ENCODE results near the gene PFDN1. TPM values are rescaled to one million over a fixed set of nuclear protein-coding genes. Genes with fewer than 3 reads are reported as not detected.

Gene PFDN1
- total RNA-seq, 1 experiment from 2014 or later: 86.1 TPM

DNA sequence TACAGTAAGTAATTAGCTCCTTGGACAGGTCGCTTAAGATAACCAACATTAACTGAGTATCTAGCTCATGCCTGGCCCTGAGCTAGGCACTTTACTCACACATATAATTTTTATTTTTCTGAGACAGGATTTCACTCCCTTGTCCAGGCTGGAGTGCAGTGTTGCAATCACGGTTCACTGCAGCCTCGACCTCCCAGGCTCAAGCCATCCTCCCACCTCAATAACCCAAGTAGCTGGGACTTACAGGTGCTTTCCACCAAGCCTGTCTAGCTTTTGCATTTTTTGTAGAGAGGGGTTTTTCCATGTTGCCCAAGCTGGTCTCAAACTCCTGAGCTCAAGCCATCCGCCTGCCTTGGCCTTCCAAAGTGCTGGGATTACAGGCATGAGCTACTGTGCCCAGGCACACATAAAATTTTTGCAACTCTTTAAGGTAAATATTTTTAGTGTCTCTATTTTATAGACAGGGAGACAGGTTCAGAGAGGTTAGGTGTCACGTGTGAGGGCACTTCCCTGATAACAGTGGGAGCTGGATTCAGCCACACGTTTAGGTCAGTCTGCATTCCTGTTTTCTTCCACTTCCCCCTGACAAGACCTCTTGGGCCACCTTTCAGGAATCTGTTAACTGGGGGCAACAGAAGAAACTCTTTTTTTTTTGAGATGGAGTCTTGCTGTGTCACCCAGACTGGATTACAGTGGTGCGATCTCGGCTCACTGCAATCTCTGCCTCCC lies 25.3 kb upstream of the PFDN1 start:
- DNase-seq (ENCODE audit: low read depth): no peak

DNA sequence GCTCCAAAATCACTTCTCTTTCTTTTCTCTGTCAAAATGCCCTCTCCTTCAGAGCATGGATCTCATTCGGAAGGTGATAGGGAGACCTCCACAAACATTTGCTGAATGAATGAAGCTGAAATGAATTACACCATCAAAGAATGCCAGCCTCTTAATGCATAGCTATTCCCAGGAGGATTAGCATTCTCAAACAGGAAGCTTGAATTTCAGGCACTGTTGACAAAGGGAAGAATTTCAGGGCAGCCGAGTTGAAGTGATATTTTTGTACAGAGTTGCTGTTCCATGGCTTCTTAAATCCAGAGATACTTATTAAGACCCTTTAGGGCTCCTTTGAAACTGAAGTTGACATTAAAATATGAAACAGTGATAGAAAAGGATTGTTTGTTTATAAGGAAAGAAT lies 24.7 kb upstream of the PFDN1 start:
- no peak for DNase-seq (ENCODE audit: low read depth)

DNA sequence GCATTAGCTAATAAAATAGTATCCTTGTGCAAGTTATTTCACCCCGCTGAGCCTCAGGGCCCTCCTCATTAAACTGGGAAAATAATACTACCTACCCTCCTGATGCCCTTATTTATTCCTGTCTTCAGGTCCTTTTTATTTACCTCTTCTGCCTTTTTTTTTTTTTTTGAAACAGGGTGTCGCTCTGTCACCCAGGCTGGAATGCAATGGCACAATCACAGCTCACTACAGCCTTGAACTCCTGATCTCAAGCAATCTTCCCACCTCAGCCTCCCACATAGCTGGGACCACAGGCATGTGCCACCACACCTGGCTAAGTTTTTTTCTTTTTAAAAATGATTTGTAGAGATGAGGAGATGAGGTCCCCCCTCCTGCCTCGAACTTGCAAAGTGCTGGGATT lies 22.6 kb upstream of the PFDN1 start:
- no peak for DNase-seq (ENCODE audit: low read depth)

DNA sequence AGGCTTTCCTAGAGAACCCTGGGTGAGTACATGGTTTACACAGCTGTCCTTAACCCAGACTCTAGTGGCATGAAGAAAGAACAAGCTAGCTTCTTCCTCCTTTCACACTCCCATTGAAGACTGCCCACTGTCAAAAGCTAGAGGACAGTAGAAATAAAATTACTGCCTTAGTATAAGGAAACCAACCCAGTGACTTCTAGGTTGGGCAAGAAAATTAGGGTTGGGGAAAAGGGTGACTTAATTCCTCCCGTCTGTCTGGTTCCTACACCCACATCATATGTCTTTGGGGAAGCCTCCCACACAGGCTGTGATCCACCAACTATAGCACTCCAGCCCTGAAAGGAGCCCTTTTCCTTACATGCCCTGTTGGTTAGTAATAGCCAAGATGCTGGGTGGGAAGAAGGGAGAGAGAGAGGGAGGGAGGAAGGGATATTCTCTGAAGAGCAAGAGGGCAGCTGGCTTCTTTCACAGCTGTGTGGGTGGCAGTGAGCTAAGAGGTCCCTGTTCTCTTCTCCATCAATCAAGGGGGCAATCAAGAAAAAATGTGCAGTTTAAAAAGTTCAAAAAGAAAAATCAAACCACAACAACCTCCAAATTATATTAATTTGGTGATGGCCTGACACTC lies 21.8 kb upstream of the PFDN1 start:
- DNase-seq (ENCODE audit: low read depth): peak; percentile 51

DNA sequence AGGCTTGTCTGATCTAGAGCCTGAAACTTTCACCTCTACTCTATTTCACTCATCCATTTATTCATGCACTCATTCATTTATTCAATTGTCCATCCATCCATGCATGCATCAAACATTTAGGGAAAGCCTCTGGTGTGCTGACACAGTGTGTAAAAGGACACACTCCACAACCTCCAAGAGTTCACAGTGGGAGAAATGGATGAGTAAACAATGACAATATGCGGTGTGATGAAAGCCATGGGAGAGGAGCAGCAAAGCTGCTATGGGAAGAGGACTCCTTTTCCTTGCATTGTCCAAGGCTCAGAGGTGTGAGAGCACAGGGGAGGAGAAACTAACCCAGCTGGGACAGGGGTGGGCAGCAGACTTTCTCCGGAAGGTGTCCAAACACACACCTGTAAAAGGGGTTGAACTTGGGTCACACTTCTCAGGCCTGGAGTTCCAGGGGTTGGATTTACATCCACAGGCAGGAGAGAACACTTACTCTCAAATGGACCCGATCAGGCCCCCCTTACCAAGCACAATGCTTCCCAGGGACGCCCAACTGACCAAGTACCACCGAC lies 21.2 kb upstream of the PFDN1 start:
- DNase-seq (ENCODE audit: low read depth): no peak

DNA sequence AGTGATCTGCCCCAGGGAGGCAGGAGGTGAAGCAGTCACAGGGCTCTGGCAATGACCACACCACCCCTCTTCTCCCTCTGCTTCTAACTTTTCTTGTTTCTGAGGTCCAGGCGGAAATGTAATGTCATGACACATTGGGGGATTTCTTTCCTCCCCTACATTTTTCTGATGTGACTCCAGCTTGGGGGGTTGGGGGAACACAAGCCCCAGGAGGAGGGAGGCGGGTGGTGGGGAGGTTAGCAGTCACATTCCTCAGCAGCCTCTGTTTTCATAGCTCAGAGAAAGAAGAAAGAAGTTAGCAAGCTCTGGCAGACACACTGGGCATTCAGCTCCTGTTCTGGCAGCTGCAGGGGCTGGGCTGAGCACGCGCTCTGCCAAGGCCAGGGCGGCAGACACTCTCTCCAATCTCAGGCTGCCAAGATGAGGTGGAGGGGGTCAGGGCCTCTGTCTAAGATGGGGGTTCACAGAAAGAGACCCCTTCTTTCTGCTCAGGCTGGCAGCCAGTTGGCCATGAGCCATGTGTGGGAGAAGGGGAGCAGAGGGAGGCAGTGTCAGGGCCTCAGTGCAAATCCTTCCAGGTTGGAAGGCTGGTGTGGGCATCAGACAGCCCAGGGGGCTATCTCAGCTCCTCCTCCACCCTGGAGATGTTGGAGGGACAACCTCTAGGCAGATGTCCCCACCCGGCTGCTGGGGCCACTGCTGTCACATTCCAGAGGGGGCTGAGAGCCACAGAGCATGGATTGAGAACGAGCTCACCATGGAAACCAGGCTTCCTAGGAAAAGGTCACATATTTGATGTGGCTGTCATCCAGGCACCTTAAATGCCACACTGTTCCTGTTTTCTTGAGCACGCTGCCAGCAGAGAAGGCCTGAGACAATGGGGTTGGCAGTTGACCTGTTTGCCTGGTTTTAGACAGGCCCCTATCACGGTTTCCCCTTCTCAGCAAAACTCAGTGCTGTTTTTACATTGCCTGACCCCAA lies 20.1 kb upstream of the PFDN1 start:
- peak; percentile 89 for DNase-seq (ENCODE audit: low read depth)

DNA sequence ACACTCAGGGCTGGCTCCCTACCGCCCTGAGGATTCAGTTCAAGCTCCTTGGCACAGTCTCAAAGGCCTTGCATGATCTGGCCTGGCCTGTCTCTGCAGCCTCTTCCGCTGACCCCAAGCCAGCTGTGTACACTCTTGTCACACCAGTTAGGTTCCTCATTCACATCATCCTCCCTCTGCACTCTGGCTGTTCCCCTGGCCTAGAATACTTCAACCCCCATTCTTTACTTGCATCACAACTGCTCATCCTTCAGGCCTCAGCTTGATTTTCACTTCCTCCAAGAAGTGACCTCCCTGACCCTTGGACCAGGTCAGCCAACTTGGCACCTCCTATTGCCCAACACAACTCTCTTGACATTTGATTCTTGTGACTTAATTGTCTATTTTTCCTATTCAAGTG lies 18.9 kb upstream of the PFDN1 start:
- DNase-seq (ENCODE audit: low read depth): no peak

DNA sequence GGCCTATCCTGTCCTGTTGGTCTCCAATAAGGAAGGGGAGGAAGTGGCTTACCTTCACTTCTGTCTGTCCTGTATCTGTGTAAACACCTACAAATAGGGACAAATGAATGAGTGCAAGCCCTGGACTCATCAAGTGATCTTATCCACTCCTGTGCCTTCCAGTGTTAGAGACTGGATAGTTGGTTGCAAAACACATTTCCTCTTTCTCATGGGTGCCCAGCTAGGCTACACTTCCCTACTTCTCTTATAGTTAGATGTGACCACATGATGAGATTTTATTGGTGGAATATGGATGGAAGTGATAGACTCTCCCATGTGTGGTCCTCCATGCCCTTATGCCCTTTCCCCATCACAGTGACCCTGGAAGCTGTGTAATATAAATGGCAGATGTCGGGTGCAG lies 16.9 kb upstream of the PFDN1 start:
- no peak for DNase-seq (ENCODE audit: low read depth)

DNA sequence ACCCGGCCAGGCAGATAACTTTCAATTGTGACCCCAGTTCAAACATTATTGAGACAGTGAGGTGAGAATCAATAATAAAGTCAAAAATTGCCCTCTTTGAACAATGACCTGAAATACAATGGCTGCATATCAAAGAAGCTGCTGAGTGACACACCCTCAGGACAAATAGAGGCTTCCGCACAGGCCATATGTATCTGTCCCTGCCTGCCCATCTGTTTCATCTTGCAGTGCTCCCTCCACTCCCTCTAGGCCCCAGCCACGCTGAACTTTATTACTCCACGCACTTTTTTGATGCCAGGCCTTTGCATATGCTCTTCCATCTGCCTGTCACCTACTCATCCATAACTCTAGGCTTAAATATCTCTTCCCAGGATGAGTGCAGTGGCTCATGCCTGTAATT lies 15.9 kb upstream of the PFDN1 start:
- no peak for DNase-seq (ENCODE audit: low read depth)

DNA sequence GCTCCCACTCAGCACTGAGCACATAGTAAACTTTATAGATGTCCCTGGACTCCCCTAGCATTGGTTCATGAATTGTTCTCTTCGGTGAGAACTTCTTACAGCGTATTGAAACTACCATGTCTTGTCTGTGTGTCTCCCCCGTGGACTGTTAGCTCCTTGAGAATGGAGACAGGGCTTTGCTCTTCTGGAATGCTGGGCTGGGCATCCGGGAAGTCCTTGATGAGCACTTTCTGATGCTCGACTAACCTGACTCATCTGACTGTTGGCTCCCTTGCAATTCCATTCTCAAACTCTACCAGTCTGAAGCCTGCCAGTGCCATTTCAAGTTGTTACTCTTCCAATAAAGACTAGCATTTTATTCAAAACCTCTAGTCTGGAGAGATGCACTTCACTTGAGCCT lies 15.0 kb upstream of the PFDN1 start:
- peak; percentile 56 for DNase-seq (ENCODE audit: low read depth)

DNA sequence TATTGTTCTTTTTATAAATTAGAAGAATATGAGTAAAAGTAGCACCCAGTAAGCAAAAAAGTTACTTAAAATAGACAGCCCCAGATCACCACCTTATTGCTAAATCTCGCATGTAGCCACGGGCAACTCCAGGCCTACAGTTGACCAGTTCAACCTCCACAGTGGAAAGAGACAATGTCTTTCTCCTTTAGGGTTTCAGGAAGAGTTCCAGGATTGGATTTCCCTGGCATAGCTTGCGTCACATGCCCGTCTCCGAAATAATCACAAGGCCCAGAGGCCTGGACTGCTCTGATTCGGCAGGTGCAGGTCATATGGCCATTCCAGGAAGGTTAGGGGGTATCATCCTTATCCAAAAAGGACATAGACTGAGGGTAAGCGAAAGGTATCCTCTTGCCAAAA lies 9.9 kb upstream of the PFDN1 start:
- DNase-seq (ENCODE audit: low read depth): no peak

DNA sequence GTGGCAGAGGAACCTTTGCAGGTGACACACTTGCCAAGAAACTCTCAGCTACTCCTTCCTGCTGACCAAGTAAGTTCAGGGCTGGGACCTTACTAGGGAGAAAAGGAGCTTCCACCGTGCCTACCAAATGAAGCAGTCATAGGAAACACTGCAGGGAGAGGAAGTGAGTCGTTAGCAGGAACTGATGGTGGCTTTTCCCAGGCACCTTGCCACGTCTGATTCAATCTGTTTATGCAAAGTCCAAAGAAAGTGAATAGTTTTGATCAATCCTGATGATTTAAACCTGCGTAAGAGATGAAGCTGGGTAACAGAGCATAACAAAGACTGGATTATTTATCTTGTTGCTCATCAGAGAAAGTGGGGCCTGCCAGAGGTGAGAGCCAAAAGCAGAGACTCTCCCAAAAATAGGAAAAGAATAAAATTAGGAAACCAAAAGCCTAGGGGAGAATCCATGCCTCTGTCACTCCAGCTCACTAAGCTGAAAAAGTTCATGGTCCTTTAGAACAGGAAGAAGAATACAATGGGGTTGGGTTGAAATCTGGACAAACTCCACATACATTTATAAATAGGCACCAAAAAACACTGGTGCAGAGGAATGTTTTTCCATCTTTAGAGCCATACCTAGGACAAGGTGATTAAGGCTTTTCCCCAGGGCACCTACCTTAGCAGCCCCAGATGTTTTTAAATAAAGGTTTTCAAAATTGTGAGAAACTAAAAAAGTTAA lies 9.3 kb upstream of the PFDN1 start:
- DNase-seq (ENCODE audit: low read depth): peak; percentile 85

DNA sequence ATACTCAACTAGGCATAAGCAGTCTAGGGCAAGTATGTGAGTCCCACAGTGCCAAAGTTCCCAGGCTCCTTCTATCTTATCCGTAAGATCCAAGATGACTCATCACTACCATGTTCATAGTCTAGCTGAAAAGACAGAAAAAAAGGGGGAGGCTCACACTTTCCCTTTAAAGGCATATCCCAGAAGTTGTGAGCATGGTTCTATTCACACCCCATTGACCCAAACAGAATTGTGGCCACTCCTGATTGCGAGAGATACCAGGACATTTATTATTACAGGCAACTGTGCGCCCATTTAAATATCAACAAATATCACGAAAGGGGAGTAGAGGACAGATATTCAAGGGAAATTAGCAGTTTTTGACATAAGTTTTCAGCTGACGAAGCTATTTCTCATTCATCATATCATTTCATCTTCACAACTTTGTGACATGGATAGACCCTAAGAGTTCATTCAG lies 8.1 kb upstream of the PFDN1 start:
- DNase-seq (ENCODE audit: low read depth): peak; percentile 88

DNA sequence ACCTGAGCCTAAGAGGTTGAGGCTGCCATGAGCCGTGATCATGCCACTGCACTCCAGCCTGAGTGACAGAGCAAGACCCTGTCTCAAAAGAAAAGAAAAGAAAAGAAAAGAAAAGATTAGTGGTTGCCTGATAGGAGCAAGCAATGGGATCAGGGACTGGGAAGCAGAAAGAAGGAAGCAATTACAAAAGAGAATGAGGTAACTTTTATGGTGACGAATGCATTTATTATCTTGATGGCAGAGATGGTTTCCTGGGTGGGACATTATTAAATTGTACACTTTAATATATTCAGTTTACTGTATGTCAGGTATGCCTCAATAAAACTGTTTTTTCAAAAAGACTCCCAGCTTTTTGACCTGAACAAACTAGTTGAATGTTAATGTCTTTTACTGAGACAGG lies 7.5 kb upstream of the PFDN1 start:
- no peak for DNase-seq (ENCODE audit: low read depth)

DNA sequence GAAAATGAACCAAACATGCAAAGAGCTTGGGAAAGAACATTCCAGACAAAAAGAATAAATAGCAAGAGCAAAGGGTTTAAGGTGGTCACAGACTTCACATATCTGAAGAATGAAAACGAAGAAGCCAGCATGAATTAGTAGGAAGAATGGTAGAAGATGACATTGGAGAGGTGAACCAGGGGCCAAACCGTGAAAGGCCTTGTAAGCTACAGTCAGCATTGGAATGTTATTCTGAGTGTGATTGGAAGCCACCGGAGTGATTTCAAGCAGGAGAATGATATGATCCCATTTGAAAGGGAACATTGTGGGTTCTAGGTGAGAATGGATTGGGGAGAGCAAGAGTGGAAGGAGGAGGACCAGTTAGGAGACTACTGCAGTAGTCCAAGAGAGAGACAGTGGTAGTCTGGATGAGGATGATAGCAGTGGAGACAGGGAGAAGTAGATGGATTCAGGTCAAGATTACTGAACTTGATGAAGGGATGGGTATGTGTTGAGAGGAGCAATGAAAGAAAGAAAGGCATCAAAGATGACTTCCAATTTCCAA lies 6.9 kb upstream of the PFDN1 start:
- DNase-seq (ENCODE audit: low read depth): no peak

DNA sequence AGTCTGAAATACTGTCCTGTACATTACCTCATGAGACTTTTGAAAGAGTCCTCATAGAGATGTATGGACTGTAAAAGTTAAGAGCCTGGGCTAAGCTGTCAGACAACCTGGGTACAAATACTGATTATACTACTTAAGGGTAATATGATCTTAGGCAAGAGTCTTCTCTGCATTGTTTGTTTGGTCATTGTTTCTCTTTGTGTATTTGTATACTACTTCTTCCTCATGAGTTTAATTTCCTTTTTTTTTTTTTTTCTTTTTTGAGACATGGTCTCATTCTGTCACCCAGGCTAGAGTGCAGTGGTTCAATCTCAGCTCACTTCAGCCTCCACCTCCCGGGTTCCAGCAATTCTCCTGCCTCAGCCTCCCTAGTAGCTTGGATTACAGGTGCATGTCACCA lies 2.6 kb upstream of the PFDN1 start:
- no peak for DNase-seq (ENCODE audit: low read depth)

DNA sequence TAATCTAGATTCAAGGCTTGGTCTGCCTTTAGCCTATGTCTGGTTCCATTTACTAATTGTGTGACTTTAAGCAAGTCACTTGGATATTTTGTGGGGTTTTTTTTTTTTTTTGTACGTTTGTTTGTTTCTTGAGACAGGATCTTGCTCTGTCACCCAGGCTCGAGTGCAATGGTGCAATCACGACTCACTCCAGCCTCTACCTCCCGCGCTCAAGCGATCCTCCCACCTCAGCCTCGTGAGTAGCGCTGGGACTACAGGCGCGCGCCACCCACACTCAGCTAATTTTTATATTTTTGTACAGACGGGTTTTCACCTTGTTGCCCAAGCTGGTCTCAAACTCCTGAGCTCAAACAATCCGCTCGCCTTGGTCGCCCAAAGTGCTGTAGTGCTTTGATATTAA lies 1.1 kb upstream of the PFDN1 start:
- no peak for DNase-seq (ENCODE audit: low read depth)

DNA sequence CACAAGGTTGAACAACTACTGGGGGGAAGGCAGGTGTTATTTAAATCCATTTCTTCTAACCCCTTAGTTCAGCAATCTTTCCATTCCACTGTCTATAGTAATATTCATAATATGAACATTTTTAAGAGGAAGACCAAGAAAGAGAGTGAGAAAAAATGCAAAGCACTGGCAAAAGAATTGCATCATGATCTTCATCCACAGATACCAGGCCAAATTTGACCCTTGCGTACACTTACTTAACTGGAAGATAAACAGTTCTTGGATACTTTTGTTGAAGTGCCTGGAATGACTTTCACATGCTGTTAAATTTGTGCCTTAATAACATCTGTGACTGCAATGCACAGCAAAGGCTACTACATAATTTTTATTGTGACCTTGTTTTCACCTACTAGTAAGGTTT lies 1.8 kb downstream of the PFDN1 start:
- no peak for DNase-seq (ENCODE audit: low read depth)

DNA sequence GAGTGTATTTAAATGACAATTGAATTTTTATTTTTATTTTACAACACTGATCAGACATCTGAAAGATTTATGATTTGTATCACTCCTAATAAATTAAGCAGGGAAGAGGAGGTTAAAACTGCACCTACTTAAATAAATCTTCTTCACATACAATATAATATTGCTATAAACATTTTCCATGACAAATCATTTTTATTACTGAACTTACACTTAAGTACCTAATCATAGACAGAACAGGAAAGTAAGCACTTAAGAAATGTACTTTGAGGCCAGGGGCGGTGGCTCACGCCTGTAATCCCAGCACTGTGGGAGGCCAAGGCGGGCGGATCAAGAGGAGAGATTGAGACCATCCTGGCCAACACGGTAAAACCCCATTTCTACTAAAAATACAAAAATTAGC lies 3.8 kb downstream of the PFDN1 start:
- no peak for DNase-seq (ENCODE audit: low read depth)

DNA sequence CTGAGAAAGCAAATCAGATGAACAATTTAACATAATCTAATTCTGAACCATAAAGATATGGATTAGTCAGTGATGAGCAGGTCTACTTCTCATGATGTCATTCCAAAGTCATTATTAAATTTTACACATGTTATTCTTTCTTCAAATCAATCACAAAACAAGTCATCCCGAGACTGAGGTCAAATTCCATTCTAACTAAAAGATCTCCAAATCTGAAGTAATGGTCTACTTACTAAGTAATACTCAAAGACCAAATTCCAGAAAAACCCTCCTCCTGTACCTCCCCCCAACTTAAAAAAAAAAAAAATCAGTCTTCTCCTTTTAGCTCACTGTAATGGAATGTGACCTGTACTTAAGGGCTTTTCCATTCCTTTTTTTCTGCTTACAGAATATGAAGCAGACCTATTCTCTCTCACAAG lies 4.7 kb downstream of the PFDN1 start:
- peak; percentile 17 for DNase-seq (ENCODE audit: low read depth)

DNA sequence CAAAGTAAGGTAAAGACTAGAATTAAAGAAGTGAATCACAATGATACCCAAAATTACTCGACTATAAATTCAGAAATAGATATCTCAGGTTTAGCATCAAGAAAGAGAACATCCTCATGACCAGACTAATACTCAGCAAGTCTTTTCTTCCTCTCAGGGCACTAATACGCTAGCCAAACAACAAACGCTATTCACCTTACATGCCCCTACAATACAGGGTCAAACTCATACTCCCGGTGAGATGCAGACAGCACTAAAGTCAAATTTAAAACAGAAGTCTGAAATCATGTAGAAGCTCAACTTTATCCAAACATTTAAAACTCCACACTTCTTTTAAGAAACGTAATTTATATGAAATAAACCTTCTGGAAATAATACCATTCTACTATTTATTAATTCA lies 5.6 kb downstream of the PFDN1 start:
- no peak for DNase-seq (ENCODE audit: low read depth)

Measured in RPMI7951 (cell line).